WERI-Rb-1 (cell line): ENCODE data around the gene CYFIP1.

Experiments
- DNase-seq: peaks from one replicate; pipeline ENCODE4 v3.0.0-alpha.2; 2020
- H3K27ac ChIP-seq: fragments of 250-450 bp; sonication (Bioruptor Pico); 2 replicates; pipeline ENCODE4 v1.5.1; 2020; ENCODE audit warnings: mild to moderate bottlenecking, moderate library complexity
- H3K27me3 ChIP-seq: fragments of 250-450 bp; sonication (Bioruptor Pico); 2 replicates; pipeline ENCODE4 v1.5.1; 2021; ENCODE audit warnings: mild to moderate bottlenecking, low read depth, moderate library complexity; ENCODE audit not compliant: insufficient read depth, severe bottlenecking
- H3K36me3 ChIP-seq: fragments of 250-450 bp; sonication (Bioruptor Pico); 2 replicates; pipeline ENCODE4 v1.5.1; 2020; ENCODE audit warnings: mild to moderate bottlenecking, moderate library complexity
- H3K4me3 ChIP-seq: 2 replicates; pipeline ENCODE4 v1.5.1; 2011; ENCODE audit warnings: low read depth, mild to moderate bottlenecking, control low read depth, low read length
- H3K9me3 ChIP-seq: fragments of 250-450 bp; sonication (Bioruptor Pico); 2 replicates; pipeline ENCODE4 v1.5.1; 2021; ENCODE audit warnings: mild to moderate bottlenecking, moderate library complexity; ENCODE audit not compliant: severe bottlenecking
- TF ChIP-seq, protein P1 (sequence below): IDR thresholded peaks from 2 replicates; pipeline ENCODE4 v1.5.1; 2011; ENCODE audit warnings: low read depth, mild to moderate bottlenecking, control low read depth, inconsistent platforms, low read length

The CYFIP1 gene

DNA sequence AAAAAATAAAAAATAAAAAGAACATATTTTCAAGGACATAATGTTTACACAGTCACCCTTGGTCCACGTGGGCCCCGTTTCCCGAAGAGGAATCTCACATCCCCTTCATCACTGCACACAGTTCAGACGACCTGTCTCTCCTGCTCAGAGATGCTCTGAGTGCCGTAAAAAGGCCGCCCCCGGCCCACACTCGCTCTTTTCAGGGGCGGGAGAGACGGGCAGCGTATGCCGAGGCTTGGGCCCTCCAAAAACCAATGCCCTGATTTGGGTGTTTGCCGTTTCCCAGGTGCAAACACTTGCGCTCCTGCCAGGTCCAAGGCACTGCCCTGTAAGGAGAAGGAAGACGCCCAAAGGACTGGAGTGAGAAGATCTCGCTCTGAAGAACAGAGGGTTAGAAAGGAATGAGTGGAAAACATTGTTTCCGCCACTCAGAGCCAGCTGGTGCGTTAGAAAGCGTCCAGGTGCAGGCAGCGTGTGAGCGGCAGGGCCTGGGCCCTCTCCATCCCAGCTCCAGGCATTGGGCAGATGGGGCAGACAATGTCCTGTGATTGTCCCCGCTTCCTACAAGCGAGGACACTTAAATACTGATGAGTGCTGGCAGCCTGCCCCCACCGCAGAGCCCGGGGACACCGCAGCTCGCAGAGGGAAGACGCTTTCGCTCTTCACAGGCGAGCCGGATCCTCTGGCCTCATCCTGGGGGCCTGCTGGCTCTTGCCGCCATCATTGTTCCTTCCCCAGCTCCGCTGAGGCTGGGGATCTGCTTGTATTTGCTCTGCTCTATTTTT, 88.5 kb downstream of the CYFIP1 start:
- Histone ChIP-seq H3K36me3 (no peaks in the 10 kb centered on the region), H3K9me3 (no peaks in the 10 kb centered on the region), H3K4me3 (no peak overlapping the region), H3K27me3 (no peaks in the 10 kb centered on the region), H3K27ac (no peak overlapping the region)
- TF ChIP-seq, protein P1, sequence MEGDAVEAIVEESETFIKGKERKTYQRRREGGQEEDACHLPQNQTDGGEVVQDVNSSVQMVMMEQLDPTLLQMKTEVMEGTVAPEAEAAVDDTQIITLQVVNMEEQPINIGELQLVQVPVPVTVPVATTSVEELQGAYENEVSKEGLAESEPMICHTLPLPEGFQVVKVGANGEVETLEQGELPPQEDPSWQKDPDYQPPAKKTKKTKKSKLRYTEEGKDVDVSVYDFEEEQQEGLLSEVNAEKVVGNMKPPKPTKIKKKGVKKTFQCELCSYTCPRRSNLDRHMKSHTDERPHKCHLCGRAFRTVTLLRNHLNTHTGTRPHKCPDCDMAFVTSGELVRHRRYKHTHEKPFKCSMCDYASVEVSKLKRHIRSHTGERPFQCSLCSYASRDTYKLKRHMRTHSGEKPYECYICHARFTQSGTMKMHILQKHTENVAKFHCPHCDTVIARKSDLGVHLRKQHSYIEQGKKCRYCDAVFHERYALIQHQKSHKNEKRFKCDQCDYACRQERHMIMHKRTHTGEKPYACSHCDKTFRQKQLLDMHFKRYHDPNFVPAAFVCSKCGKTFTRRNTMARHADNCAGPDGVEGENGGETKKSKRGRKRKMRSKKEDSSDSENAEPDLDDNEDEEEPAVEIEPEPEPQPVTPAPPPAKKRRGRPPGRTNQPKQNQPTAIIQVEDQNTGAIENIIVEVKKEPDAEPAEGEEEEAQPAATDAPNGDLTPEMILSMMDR, result no peak
- no peak for DNase-seq

DNA sequence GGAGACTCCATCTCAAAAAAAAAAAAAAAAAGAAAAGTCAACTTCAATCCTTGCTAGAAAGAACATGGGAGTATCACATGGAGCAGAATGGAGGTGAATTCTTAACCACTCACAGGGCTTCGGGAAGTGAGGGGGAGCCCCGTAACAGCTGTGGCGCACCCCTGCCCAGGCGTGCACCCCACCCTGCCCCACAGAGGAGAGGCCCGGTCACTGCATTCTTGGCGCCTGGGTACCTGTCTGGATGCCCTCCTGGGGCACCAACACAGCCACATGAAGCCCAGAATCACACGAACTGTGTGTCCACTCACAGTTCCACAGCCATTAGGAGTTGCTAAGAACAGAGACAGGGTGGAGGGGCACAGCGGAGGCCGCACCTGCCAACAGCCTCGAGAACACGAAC, 89.9 kb downstream of the CYFIP1 start:
- TF ChIP-seq, protein P1, result no peak
- H3K27ac ChIP-seq, result no peak overlapping the region
- no peak overlapping the region for H3K4me3 ChIP-seq
- H3K36me3 ChIP-seq, result no peaks in the 10 kb centered on the region
- DNase-seq, result no peak
- no peaks in the 10 kb centered on the region for H3K9me3 ChIP-seq
- no peaks in the 10 kb centered on the region for H3K27me3 ChIP-seq

GRCh38 chr15:22889146-22889818, 90.9 kb downstream of the CYFIP1 start:
- no peaks in the 10 kb centered on the region for H3K36me3 ChIP-seq
- no peak overlapping the region for H3K27ac ChIP-seq
- TF ChIP-seq, protein P1, result no peak
- H3K9me3 ChIP-seq, result no peaks in the 10 kb centered on the region
- DNase-seq, result no peak
- no peak overlapping the region for H3K4me3 ChIP-seq
- H3K27me3 ChIP-seq, result no peaks in the 10 kb centered on the region

DNA sequence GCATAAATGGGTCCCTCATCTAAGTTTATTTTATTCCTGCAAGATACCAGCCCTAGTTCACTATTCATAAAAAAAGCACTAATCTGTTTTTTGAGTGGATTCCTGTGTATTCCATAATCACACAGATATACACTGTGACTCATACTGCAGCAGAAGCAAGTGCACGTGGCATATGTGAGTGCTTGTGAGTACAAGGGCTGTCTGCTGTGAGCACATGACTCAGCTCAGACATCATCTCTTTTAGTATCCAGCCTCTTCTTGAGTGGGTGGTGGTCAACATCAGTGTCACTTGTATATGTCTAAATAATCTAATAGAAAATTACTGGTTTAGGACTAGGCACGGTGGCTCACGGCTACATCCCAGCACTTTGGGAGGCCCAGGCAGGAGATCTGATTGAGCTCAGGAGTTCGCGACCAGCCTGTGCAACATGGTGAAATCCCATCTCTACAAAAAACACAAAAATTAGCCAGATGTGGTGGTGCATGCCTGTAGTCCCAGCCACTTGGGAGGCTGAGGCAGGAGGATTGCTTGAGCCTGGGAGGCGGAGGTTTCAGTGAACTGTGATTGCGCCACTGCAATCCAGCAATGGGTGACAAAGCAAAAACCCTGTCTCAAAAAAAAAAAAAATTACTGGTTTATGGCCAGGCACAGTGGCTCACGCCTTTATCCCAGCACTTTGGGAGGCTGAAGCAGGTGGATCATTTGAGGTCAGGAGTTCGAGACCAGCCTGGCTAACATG, 91.9 kb downstream of the CYFIP1 start:
- Histone ChIP-seq H3K27ac (no peak overlapping the region), H3K27me3 (no peaks in the 10 kb centered on the region), H3K4me3 (no peak overlapping the region), H3K36me3 (no peaks in the 10 kb centered on the region), H3K9me3 (no peaks in the 10 kb centered on the region)
- TF ChIP-seq, protein P1, result no peak
- no peak for DNase-seq

DNA sequence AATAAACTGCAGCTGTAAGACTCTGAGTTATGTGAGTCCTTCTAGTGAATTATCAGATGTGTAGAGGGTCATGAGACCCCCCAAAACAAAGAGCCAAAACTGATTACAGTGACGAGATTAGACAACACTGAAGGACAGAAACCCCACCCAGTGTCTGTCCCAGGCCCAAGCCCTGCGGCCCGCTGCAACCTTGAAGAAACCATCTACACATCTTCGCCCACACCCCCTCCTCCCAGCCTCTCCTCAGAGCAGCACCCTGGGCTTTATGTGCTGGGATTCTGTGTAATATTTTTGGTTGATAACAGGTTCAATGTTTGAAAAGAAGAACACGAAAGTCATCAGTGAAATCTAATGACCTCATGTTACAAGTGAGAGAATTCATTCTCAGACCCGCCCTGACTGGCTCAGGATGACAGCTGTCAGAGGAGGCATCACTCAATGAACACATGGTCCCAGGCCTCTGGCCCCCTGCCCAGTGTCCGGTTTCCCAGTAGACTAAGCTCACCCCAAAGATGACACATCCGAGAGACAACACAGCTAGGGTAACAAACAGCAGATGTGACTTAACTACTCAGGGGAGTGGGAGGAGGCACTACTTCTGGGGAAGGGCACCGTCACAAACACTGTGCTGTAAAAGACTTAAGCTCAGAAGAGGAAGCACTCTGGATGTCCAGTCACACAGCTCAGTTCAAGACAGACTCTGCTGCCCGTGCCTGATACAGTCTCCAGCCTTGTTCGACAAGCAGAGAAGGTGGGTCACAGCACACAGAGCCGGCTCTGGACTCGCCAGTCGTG, 92.8 kb downstream of the CYFIP1 start:
- Histone ChIP-seq H3K27me3 (no peaks in the 10 kb centered on the region), H3K36me3 (no peaks in the 10 kb centered on the region), H3K27ac (no peak overlapping the region), H3K4me3 (no peak overlapping the region), H3K9me3 (no peaks in the 10 kb centered on the region)
- no peak for DNase-seq
- TF ChIP-seq, protein P1, result no peak
